GM10248 (cell line): Measurements from ENCODE around the gene RNF220.

Experiments
- CTCF ChIA-PET: fragments of 300-600 bp; sonication (Branson Sonifier 250); formaldehyde crosslinking; extraction: SDS; loops from one replicate; lab custom pipeline; 2021; ENCODE audit warnings: antibody characterized with exemption; lab: Yijun Ruan, JAX
- POLR2A ChIA-PET: fragments of 350-650 bp; sonication (Branson Sonifier 250); formaldehyde crosslinking; extraction: SDS; loops from one replicate; lab custom pipeline; 2020; ENCODE audit warnings: antibody characterized with exemption; lab: Yijun Ruan, JAX
- DNase-seq: peaks from one replicate; pipeline ENCODE4 v3.0.0; 2012; ENCODE audit errors: extremely low spot score
- TF ChIP-seq, protein P1 (sequence below): IDR thresholded peaks from 2 replicates; pipeline ENCODE4 v1.5.1; 2012; ENCODE audit warnings: mild to moderate bottlenecking, low read depth; ENCODE audit errors: extremely low read depth, missing control alignments, control extremely low read depth

RNF220 gene

DNA sequence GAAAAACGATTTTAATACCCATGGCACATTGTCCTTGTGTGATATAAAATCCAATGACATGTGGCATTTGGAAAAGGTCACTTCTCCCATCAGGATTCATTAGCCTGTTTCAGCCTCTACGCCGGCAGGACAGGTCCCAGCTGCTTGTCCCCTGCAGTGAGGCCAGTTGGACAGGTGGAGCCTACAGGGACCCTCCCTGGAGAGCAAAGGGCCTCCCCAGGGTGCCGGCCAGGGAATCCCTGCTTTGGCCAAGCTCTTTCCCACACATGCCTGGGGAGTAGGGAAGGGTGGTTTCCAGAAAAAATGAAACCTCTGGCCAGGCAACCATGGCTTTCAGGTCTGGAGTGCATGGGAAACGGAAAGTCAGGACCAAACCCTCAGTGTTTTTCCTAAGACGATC lies 176.2 kb downstream of the RNF220 start:
- ChIA-PET POLR2A (no interaction called here), CTCF (interaction anchor here (1.0 to 2.1 kb wide), 3 partner anchors 9 to 71 kb away, joined by 5 to 9 read pairs (median 5); no protein-coding TSS in a partner anchor)
- TF ChIP-seq, protein P1, sequence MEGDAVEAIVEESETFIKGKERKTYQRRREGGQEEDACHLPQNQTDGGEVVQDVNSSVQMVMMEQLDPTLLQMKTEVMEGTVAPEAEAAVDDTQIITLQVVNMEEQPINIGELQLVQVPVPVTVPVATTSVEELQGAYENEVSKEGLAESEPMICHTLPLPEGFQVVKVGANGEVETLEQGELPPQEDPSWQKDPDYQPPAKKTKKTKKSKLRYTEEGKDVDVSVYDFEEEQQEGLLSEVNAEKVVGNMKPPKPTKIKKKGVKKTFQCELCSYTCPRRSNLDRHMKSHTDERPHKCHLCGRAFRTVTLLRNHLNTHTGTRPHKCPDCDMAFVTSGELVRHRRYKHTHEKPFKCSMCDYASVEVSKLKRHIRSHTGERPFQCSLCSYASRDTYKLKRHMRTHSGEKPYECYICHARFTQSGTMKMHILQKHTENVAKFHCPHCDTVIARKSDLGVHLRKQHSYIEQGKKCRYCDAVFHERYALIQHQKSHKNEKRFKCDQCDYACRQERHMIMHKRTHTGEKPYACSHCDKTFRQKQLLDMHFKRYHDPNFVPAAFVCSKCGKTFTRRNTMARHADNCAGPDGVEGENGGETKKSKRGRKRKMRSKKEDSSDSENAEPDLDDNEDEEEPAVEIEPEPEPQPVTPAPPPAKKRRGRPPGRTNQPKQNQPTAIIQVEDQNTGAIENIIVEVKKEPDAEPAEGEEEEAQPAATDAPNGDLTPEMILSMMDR = no peak
- DNase-seq = no peak

DNA sequence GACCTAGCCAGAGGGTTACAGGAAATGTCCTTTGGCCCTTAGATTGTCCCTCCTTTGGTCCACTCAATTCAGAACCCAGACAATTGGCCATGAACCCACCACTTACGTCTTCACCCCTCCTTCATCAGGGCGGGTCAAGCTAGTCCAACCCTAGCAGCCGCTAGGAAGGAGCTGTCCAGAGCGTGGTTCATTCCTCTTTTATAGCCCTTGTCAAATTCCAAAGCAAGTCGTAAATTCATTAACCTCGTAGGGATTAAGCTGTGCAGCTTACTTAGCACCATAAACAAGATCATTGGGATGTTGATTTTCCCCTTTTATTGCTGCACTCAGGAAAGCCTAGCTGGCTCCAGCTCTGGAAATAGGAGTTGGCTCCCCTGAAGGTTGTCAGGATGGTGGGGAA lies 179.1 kb downstream of the RNF220 start:
- DNase-seq = no peak
- TF ChIP-seq, protein P1 = no peak
- ChIA-PET CTCF (interaction anchor here (0.8 to 2.2 kb wide), 5 partner anchors 9 to 25 kb away, joined by 3 to 4 read pairs (median 4); no protein-coding TSS in a partner anchor), POLR2A (no interaction called here)

DNA sequence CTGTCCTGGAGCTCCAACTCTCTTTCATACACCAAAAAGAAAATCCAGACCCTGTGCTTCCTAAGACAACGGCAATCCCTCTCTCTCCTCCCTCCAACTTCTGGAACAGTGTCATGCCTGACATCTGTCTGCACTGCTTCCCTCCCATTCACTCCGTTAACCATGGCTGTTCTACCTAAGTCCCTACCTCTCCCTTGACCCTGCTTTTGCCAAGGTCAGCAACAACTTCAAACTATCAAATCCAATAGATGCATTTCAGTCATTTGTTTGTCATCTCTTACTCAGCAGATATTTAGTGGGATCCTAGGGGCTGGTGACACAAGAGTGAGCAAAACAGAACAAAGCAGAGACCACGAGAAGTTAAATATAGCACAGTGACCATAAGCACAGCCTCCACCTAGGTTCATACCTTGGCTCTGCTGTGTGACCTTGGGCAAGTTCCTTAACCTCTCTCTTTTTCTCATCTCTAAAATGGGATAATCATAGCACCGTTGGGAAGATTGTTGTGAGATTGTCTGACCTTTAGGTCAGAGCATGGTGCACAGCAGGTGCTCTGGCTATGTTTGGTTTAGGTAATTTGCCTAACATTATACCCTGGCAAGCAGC lies 180.4 kb downstream of the RNF220 start:
- TF ChIP-seq, protein P1 = no peak
- ChIA-PET POLR2A (no interaction called here), CTCF (interaction anchor here (1.7 to 1.9 kb wide), 3 partner anchors 10 to 208 kb away, joined by 4 to 5 read pairs (median 4); no protein-coding TSS in a partner anchor)
- no peak for DNase-seq

DNA sequence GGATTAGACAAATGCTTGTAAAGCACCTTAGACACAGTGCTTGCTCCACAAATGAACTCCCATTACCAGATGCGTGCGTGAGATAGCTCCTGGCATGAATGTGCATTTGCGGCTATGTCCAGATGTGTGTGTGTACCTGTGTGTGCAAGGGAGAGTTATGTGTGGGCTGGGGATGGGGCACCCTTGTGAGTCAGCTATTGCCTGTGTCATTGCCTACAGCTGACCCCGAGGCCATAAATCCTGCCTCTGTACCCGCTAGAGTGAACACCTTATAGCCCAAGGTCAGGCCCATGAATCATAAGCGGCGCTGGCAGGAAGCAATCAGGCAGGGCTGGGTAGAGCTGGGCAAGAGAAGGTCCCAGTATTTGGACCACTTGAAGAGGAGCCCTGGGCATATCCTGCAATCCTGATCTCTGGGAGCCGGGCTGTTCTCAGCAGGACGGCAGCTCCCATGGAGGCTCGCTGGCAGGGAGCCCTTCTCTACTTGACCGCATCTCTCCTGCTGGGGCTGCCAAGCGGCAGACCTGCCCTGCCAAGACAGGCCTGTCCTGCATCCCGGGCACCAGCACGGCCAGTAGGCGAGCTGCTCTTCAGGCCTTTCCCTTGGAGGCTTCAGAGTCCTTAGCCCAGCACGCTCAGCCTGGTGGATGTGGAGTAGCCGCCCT lies 182.9 kb downstream of the RNF220 start:
- TF ChIP-seq, protein P1 = no peak
- CTCF ChIA-PET = interaction anchor here (1.2 to 1.9 kb wide), 4 partner anchors 12 to 210 kb away, joined by 3 to 5 read pairs (median 4); no protein-coding TSS in a partner anchor
- DNase-seq = no peak
- POLR2A ChIA-PET = no interaction called here

DNA sequence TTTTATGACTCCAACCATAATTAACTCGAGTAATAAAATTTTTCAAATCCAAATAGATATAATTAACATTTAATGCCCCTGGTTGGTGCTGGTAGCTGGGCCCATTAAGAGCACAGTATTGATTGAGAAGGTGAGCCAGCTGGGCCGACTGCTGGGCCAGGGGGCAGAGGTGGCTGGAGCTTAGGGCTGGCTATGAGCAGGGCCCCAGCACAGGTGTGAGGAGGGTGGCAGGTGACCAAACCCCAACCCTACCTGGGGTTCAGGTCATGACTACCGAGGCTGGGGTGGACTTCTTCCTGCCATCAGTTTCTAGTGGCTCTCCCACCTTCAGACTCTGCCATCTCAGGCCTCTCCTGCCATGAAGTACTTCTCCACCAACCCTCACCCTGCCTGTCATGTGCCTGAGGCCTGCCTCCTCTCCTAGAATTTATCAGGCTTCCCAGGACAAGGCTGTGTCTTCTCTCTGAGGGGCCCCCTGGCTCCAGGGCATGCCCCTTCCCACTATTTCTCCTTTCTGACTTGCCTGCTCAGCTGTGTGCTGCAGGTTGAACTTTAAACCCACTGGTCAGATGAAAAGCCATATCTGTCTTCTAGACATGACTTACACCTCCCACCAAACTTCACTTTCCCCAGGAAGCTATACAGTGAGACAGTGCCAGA lies 183.6 kb downstream of the RNF220 start:
- no peak for DNase-seq
- POLR2A ChIA-PET = no interaction called here
- CTCF ChIA-PET = interaction anchor here (1.6 to 2.2 kb wide), 3 partner anchors 12 to 210 kb away, joined by 3 to 8 read pairs (median 4); no protein-coding TSS in a partner anchor
- TF ChIP-seq, protein P1 = no peak

DNA sequence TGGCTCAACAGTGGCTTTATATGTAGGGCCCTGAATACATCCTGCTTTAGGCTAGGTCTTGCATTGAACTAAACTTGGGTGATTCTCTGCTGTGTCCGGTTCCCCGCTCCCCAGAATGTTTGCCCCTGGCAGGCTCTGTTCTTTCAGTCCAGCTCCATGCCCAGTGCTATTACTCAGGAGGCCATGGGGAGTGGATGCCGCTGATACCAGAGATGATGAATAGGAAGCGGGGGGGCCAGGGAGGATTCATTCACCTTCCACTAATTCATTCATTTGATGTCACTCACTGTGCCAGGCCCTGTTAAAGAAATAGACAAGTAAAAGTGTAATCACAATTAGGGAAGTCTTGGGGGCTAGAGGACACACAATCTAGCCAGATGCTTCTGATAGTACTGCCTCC lies 185.4 kb downstream of the RNF220 start:
- ChIA-PET CTCF (interaction anchor here (0.8 to 2.8 kb wide), 7 partner anchors 11 to 212 kb away, joined by 3 to 10 read pairs (median 4); no protein-coding TSS in a partner anchor), POLR2A (no interaction called here)
- no peak for DNase-seq
- TF ChIP-seq, protein P1 = no peak
